IPS DF 6.9 (cell line): ENCODE results near the gene MCUB.

ENCODE experiments used
- DNase-seq: peaks from one replicate; pipeline ENCODE4 v3.0.0-alpha.2; 2013; ENCODE audit warnings: low read depth, low spot score
- H3K27ac ChIP-seq: one replicate; pipeline ENCODE4 v1.5.1; 2013; ENCODE audit warnings: low read length, control low read depth
- H3K27me3 ChIP-seq: 2 replicates; pipeline ENCODE4 v1.6.1; 2013; ENCODE audit warnings: mild to moderate bottlenecking, low read length; ENCODE audit not compliant: control insufficient read depth, insufficient read depth
- H3K36me3 ChIP-seq: 2 replicates; pipeline ENCODE4 v1.6.1; 2013; ENCODE audit warnings: low read length; ENCODE audit not compliant: control insufficient read depth, insufficient read depth
- H3K4me1 ChIP-seq: 2 replicates; pipeline ENCODE4 v1.6.1; 2013; ENCODE audit warnings: low read length; ENCODE audit not compliant: control insufficient read depth, insufficient read depth
- H3K4me3 ChIP-seq: 2 replicates; pipeline ENCODE4 v1.5.1; 2013; ENCODE audit warnings: mild to moderate bottlenecking, low read length
- H3K9me3 ChIP-seq: 2 replicates; pipeline ENCODE4 v1.6.1; 2013; ENCODE audit warnings: low read length, inconsistent platforms; ENCODE audit not compliant: control insufficient read depth, insufficient read depth
- WGBS: extraction: QIAGEN DNeasy Blood & Tissue Kit; methylation state at CpG from one replicate; pipeline ENCODE4 v1.1.7; 2013; ENCODE audit warnings: mixed read lengths, missing lambda C conversion rate; ENCODE audit not compliant: insufficient read length, insufficient coverage; 5-methylcytosine and 5-hydroxymethylcytosine counted together

The MCUB gene

DNA sequence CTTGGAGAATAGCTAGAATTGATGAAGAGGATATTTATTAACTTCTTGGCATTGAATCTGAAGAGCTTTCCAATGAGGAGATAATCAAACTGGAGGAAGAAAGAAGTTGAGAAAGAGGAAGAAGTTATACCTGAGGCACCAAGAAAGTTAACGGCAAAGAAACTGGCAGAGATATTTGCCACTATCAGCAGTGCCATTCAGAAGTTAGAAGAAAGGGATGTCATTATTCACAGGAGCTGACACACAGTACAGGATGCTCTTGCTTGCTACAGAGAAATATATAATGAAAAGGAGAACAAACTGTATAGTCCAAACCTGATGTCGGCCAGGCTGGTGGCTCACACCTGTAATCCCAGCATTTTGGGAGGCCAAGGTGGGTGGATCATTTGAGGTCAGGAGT is 64.5 kb downstream of the MCUB start:
- Histone ChIP-seq H3K27me3 (no peaks in the 10 kb centered on the region), H3K36me3 (no peaks in the 10 kb centered on the region), H3K4me1 (peaks cover under 1% of the 10 kb centered on the region; the same call in 1 of the 2 replicates), H3K27ac (no peak overlapping the region), H3K4me3 (no peak overlapping the region), H3K9me3 (no peaks in the 10 kb centered on the region)
- no peak for DNase-seq
- WGBS: no CpG with 5 or more reads among the region's 2 CpGs

DNA sequence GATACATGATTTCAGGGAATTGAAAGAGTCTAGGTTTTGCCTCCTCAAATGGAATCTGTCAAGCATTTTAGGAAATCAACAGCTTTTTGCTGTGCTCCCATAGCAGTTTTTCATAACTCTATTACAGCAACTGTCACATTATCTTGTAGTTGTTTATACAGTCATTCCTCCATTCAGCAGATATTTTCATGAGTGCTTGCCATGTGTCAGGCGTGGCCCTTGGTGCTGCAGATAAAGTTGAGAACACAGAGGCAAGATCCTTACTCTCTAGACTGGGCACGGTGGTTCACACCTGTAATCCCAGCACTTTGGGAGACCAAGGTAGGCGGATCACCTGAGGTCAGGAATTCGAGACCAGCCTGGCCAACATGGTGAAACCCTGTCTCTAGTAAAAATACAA is 67.3 kb downstream of the MCUB start:
- Histone ChIP-seq H3K27me3 (no peaks in the 10 kb centered on the region), H3K4me3 (no peak overlapping the region), H3K36me3 (no peaks in the 10 kb centered on the region), H3K4me1 (peaks cover 5% of the 10 kb centered on the region; the same call in 1 of the 2 replicates), H3K9me3 (no peaks in the 10 kb centered on the region), H3K27ac (no peak overlapping the region)
- WGBS: no CpG with 5 or more reads among the region's 4 CpGs
- no peak for DNase-seq

DNA sequence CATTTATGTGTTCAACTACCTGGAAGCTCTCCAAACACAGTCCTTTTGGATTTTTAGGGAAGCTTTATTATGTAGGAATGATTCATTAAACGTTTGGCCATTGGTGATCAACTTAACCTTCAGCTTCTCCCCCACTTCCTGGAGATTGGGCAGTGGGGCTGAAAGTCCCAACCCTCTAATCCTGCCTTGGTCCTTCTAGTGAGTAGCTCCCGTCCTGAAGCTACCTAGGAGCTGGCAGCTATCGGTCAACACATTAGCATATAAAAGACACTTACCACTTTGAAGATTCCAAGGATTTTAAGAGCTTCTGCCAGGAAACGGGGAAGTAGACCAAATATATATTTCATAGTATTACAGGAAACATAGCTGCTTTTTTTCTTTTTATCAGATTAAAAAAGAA is 69.7 kb downstream of the MCUB start:
- Histone ChIP-seq H3K9me3 (no peaks in the 10 kb centered on the region), H3K36me3 (no peaks in the 10 kb centered on the region), H3K27me3 (no peaks in the 10 kb centered on the region), H3K27ac (no peak overlapping the region), H3K4me3 (no peak overlapping the region), H3K4me1 (peaks cover 5% of the 10 kb centered on the region; the same call in 1 of the 2 replicates)
- DNase-seq: no peak
- WGBS: no CpG with 5 or more reads among the region's 4 CpGs

DNA sequence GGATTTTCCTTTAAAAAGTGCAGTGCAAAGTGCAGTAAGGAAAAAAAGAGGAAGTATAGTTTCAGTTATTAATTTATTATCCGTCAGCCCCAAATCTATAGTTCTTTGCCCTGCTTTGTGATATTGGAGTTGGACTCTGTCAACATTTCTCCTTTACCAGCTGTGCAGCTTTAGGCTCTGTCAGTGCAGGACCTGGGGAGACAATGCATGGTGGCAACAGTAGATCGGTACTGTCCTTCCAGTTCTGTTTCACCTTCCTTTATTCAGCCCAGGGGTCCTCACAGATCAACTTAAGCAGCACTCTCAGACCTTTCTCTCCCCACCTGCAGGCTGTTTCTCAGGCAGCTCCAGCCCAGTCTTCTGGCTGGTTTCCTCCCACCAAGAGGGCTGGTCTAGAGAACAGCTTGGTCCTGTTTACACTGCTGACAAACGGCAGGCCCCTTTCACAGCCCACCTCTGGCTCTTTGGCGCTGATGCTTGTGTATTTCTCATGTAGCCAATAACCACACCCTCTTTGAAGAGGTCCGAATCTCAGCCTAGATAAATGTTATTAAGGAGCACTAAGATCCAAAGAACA is 71.6 kb downstream of the MCUB start:
- peak; percentile 18 for DNase-seq
- no CpG with 5 or more reads among the region's 5 CpGs for WGBS
- Histone ChIP-seq H3K36me3 (no peaks in the 10 kb centered on the region), H3K27ac (no peak overlapping the region), H3K4me3 (no peak overlapping the region), H3K27me3 (no peaks in the 10 kb centered on the region), H3K9me3 (no peaks in the 10 kb centered on the region; the same call in 1 of the 2 replicates), H3K4me1 (peaks cover 5% of the 10 kb centered on the region; the same call in 1 of the 2 replicates)

DNA sequence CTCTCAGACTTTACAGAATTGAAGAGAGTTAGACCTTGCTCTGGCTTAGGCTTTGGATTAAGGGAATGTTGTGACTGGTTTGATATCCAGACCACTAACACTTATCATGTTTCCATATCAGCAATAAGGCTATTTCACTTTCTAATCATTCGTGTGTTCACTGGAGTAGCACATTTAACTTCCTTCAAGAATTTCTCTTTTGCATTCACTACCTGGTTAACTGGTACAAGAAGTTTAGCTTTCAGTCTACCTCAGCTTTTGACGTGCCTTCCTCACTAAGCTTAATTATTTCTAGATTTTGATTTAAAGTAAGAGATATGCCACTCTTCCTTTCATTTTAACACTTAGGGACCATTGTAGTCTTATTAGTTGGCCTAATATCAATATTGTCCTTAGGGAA is 80.6 kb downstream of the MCUB start:
- no CpG with 5 or more reads among the region's 2 CpGs for WGBS

DNA sequence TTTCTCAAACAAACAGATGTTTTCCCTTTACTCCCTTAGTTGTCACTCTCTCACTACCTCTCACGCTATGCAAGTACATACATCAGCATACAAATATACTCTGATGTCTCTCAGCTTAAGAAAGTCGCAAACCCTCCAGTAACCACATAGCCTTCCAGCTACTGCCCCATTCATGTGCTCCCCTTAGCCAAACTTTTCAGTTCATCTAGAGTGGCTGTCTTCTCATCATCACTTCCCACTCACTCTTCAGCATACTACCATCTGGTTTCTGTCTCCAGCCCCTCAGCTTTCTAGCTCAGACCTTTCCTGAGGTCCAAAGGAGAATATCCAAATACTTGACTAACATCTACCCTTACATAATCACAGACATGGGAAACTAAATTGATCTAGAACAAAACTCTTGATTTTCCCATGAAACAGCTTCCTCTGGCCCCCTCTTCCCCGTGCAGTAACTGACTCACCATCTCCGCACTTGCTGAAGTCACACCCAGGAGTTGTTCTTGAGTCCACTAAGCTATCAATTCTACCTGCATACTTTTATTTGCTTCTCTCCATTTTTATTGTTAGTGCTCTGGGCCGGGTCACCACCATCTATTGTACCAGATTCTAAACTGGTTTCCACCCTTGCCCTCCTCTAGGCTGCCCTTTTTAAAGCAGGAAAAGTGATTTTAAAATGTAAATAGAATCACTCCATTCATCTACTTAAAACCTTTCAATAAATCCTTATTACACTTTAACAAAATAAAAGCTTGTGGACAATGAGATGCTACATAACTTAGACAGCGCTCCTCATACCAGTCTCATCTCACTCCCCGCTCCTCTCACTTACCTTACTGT is 86.0 kb downstream of the MCUB start:
- no CpG with 5 or more reads among the region's 7 CpGs for WGBS
- no peak overlapping the region for H3K4me3 ChIP-seq
- H3K36me3 ChIP-seq: no peaks in the 10 kb centered on the region
- no peaks in the 10 kb centered on the region for H3K4me1 ChIP-seq
- no peaks in the 10 kb centered on the region for H3K9me3 ChIP-seq
- no peaks in the 10 kb centered on the region for H3K27me3 ChIP-seq
- DNase-seq: no peak
- H3K27ac ChIP-seq: no peak overlapping the region

More for the DNA sequence above, 80.6 kb downstream of the MCUB start:
- Histone ChIP-seq H3K4me3 (no peak overlapping the region), H3K27me3 (no peaks in the 10 kb centered on the region), H3K27ac (no peak overlapping the region), H3K4me1 (no peaks in the 10 kb centered on the region), H3K9me3 (no peaks in the 10 kb centered on the region; the same call in 1 of the 2 replicates), H3K36me3 (no peaks in the 10 kb centered on the region)
- no peak for DNase-seq

DNA sequence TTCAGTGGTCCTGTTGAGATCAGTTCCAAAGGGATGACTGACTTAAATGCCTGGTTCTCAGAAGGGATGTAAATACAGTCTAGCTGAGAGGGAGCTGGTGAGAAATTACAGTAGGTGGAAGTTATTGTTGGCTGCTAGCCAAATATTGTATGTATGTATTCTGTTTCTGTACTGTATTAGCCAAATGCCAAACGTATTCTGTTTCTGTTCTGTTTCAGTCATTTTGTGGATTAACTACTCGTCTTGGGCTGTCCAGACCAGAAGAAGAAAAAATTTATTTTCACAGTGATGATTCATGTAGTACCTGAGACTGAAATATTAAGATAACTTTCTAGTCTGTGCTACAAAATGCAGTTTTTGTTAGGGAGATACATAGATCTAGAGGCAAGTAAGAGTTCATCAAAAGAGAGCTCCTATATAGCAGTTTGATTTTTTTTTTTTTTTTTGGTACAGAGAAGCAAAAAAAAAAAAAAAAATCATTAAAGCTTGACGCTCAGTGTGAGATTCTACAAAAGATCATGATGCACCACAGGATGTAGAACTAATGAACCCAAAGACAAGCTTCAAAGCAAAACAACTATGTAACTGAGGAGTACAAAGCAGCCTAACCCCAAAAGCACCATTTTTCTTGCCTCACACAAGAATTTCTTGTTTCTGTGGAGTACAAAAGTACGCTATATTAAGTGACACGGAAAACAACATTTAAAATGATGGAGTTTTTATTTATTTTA is 88.4 kb downstream of the MCUB start:
- no peak for DNase-seq
- no peaks in the 10 kb centered on the region for H3K4me1 ChIP-seq
- WGBS: no CpG with 5 or more reads among the region's 5 CpGs
- no peaks in the 10 kb centered on the region for H3K9me3 ChIP-seq
- no peak overlapping the region for H3K27ac ChIP-seq
- H3K36me3 ChIP-seq: no peaks in the 10 kb centered on the region
- H3K27me3 ChIP-seq: no peaks in the 10 kb centered on the region
- no peak overlapping the region for H3K4me3 ChIP-seq

DNA sequence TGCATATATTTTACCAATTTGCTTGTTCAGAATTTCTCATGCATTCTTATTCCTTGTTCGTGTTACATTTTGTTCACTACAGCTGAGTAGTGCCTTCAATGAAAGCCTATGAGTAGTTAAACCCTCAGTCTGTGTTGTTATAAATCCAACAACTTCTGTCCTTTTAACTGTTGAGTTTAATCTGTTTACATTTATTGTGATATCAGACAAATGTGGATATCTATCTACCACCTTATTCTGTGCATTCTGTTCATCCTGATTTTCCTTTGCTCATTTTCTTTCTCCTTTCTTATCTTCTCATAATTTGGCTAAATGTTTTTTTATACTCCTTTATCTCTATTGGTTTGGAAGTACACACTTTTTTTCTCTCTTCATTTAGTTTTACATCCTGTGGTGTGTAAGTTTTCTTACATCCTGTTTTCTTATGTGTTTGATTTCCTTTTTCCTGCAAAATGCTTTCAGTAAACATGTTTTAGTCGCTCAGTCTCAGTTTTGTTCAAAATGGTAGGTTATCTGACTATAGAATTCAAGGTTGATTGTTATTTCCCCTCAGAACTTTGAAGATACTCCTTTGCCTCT is 89.0 kb downstream of the MCUB start:
- Histone ChIP-seq H3K4me3 (no peak overlapping the region), H3K36me3 (no peaks in the 10 kb centered on the region), H3K27ac (no peak overlapping the region), H3K27me3 (no peaks in the 10 kb centered on the region), H3K9me3 (no peaks in the 10 kb centered on the region), H3K4me1 (no peaks in the 10 kb centered on the region)
- WGBS: no CpG with 5 or more reads among the region's 2 CpGs
- DNase-seq: no peak

DNA sequence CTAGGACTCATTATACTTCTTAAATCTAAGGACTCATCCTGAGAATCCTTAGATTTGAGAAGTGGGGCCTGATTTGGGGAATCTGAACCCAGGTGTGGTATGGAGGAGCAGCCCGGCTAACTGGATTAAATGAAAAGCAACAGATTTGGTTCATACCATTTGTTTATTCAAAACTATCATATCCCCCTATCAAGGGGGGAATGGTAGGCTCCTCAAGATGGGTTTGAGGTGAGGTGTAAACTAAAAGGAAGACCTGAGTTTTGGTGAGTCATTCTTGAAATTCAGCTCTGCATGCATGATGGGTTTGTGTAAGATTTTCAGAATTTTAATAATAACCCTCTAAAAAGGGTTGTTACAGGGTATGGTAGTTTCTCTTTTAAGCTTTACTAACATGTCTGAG is 89.8 kb downstream of the MCUB start:
- H3K9me3 ChIP-seq: no peaks in the 10 kb centered on the region
- H3K4me3 ChIP-seq: no peak overlapping the region
- no CpG with 5 or more reads among the region's 1 CpG for WGBS
- H3K4me1 ChIP-seq: no peaks in the 10 kb centered on the region
- no peak overlapping the region for H3K27ac ChIP-seq
- H3K36me3 ChIP-seq: no peaks in the 10 kb centered on the region
- no peak for DNase-seq
- H3K27me3 ChIP-seq: no peaks in the 10 kb centered on the region

DNA sequence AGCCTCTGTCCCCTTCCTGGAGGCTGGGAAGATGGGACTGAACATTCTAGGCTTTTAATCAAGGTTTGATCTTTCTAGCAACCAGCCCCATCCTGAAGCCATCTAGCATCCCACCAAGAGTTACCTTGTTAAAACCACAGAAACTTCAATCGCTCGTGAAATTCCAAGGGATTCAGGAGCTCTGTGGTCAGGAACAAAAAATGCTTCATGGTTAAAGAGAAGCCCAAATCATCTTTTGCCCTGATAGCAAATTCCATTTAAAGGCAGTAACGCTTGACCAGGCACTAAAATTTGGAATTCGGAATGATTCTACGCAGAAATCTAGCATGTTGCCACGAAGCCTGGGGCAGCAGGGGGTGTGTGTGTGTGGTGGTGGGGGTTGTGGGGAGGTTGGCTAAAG is 95.3 kb downstream of the MCUB start:
- no peaks in the 10 kb centered on the region for H3K27me3 ChIP-seq
- no peak overlapping the region for H3K4me3 ChIP-seq
- H3K27ac ChIP-seq: no peak overlapping the region
- no peaks in the 10 kb centered on the region for H3K36me3 ChIP-seq
- H3K9me3 ChIP-seq: no peaks in the 10 kb centered on the region
- no peak for DNase-seq
- no CpG with 5 or more reads among the region's 6 CpGs for WGBS
- H3K4me1 ChIP-seq: no peaks in the 10 kb centered on the region; the same call in 1 of the 2 replicates
